HG03175 (cell line): Measurements from ENCODE around the gene DCLK3.

Source experiments
- ATAC-seq: cut with Tn5 transposase; IDR thresholded peaks from one replicate; pipeline ENCODE4 v1.9.1; 2021; ENCODE audit warnings: mild to moderate bottlenecking, moderate library complexity; ENCODE audit not compliant: unreplicated experiment

The DCLK3 gene

DNA sequence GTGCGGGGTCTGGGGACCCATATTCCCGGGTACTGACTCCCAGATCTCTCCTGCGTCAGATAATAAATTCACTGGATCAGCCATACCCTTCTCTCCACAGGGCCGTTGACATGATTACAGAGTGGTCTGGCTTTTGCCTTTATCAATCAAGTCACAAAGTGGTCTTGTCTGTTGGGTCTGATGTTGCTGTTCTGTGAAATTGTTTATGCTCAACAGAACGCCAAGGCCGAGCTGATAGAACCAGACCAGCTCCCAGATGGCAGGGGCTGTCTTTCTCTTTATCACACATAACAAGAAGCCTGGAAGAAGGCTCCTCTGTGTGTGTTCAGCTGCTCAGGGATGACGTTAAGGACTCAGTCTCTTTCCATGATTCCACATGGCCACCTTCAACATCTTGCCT, 751 bp upstream of the DCLK3 start:
- ATAC-seq, result no peak

DNA sequence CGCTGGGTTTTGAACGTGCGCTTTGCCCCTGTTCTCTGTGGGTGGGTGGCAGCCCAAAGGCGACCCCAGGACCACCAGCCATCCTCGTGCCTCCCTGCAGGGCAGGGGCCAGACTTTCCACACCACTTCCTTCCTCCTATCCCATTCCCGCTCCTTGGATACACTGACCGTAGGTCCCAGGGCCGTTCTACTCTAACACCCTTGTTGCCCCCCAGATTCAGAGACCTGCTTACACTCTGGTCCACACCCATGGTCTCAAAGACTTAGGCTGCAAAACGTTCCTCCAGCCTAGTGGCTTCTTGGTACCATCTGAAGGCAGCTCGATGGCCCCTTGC, 318 bp upstream of the DCLK3 start:
- ATAC-seq, result no peak

DNA sequence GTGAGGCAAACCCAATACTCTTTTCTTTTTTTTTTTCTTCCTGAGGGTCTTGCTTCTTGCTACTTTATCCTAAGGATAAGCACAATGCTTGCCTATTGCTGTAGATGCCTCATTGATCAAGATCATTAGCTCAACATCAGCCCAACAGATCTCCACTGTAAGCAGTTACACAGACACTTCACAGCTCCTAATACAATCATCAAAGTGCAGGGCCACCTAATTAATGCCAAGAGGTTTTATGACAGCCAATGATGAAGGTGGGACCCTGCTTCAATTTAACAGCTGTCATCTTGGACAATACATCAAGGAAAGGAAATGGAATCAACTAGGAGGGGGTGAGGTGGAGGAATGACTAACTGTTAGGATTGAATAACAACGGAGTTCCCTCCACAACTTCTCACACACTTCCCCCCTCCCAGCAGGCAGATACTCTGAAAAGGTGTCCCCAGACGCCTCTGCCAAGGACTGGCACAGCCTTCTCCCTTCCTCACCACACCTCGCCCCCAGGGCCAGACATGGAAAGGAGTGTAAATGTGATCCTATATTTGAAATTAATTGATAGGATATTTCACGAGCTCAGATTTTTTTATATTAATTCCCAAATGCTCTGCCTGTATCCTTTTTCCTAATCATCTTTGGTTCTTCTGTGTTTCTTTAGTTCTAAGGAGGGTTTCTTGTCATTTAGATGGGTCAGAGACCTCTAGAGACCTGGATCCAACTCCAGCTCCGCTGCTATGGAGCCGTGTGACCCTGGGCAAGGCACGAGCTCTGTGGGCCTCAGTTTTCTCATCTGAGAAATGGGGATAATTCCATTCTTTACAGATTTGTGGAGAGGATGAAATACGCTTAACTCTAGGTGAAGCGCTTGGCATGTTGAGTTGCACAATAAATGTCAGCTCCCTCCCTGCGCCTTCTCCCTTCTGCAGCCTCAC, 1.2 kb downstream of the DCLK3 start:
- ATAC-seq, result no peak

DNA sequence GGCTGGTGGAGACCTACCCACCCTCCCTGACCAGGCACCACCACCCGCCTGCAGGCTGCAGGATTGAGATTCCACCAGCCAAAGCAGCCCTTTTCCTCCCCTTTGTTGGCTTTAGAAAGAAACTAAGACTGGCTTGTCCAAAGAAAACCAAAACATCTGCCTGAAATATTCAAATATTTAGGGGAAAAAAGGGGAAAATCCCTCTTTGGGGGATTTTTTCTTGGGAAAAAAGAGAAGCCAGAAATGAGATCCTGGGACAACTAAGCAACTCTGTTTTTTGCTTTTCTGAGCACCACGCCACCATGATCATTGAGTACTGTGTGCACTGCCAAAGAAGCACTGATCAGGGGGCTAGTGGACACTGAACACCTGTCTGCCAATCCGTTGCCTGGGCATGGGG, 2.6 kb downstream of the DCLK3 start:
- ATAC-seq, result no peak

DNA sequence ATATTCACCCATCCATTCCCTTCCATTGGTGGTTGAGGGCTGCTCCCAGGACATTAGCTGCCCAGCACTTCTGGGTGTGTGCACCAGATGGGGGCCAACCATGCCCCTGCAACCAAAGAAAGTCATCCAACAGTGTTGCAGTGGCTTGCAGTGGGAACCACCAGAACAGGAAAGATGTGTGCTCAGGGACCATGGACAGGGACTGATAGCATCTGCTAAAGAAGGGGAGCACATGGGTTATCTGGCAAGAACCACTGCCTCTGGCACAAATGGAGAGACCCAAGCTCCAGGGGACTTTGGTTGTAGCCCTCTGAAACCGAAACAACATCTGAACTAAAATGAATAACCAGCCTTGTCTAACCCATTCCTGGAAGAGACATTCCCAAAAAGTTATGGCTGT, 8.1 kb downstream of the DCLK3 start:
- ATAC-seq, result no peak

DNA sequence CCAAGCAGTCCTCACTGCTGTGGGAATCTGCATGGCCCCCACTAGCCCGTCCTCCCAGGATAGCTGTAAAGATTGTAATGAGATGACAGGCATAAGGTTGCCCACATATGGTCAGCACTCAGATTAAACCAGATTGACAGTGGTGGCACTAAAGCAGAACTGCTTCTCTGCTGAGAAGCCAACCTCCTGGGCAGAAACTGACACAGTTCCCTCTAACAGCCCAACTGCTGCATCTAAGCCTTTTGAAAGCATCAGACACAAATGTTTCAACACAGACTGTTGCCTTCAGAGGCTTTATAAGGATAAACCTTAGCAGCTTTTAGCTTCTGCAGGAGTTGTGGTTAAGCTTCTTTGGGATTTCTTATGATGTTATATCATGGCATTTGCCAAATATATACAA, 13.0 kb downstream of the DCLK3 start:
- no peak for ATAC-seq

DNA sequence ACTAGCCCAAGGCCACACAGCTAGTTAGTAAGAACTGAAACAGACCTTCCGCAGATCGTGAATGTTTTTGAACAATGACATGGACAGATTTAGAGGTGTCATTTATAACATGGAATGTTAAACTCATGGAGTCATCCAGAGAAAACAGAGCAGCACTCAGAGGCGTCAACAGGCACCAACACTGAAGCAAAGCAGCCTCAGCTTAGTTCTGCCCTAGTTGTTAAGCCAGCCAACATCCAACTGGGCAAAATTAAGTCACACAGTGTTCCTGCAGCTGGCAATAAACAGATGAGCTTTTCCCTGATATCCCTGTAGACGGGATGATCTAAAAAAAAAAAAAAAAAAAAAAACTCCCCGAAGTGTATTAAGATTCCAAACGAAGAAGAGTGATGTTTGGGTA, 13.6 kb downstream of the DCLK3 start:
- no peak for ATAC-seq

DNA sequence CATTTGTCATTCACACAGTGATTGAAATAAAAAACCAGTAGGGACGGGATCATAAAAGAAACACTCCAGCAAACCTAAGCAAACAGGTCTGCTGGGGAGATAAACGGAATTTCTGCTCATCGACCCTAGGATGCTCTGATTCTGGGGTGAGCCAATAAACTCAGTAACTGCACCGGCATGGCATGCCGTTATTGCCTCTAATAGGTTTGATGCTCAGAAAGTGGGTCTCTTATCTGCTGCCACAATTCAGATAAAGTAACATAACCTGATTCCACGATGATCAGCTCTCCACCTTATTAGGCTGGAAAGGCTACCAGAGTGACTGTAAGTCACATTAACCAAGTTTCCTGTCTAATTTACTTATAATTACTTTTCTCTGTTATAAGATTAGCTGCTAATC, 19.6 kb downstream of the DCLK3 start:
- ATAC-seq, result no peak

DNA sequence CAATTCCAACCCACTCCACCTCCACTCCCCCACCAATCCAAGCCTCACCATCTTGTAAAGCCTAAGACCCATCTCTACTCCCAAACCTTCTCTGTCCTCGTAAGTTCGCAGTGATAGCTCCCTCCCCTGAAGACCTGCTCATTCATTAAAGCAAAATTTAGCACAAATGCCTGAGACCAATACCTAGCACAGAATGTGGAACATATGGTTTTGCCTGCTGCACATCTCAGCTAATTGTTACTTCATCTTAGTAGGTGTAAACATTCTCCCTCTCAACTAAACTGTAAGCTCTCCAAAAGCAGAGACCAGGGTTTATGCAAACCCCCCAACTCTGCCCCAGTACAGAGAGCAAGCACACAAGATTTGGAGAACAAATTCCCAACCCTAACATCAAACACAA, 20.5 kb downstream of the DCLK3 start:
- ATAC-seq, result no peak

DNA sequence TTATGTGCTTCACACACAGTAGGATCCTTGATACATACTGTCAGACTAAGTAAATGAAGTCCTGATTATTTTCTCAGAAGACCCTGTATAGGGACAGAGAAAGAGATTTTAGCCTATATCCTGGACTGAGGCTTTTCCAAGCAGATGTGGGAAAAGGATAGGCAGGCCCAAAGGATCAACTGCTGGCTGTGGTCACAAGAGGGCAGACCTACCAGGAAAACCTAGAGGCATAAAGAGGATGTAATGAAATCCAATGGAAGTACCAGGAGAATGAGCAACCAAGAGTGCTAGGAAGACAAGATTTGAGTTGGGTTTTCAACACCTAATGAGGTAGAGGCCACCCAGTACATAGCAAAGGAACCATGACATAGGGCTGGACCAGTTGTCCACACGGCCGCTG, 23.1 kb downstream of the DCLK3 start:
- no peak for ATAC-seq

DNA sequence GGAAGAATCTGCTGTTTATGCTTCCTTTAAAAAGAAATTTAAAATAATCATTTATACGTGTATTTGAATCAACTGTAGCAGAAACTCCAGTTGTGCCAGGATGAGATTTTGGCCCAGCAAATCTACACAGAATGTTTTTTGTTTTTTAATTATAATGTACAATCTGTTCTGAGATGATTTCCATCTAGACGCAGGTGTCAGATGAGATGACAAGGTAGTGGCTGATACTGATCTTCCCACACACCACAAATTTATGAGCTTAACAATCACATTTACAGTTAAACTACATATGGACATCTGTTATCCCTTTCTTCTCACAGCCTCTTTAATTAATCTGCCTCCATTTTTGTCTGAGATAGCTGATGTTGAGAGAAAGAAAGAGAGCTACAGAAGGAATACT, 23.6 kb downstream of the DCLK3 start:
- ATAC-seq, result no peak

DNA sequence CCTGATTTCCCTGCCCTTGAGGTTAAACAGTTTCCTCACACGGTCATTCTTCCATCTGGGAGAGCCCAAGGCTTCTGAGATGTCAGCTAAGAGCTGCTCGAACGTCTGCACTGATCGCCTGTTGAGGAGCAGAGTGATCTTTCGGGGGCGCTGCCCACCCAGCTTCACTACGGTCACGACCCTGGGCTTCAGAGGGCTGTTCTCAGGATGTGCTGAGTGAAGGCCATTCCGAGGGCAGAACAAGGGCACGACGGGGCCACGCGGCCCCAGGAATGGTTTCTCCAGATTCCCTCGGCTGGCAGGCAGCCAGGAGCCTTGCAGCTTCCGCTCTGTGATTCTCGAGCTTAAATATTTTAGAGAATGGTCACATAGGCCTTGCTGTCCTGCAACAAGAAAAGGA, 25.7 kb downstream of the DCLK3 start:
- no peak for ATAC-seq

DNA sequence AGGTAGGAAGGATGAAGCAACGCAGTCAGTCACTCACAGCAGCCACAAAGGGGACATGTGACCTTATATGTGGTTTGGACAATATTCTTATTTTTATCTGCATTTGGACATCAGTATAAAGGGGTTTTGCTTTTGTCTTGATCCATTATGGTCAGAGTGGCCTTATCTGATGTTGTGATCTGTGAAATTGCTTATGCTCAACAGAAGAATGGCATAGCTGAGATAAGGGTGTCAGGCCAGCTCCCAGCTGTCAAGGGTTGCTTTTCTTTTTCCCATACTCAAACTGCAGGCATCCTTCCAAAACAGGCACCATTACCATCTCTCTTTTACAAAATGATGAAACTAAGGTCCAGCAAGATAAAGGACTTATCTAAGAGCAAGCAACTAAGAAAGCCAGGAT, 28.1 kb downstream of the DCLK3 start:
- no peak for ATAC-seq

DNA sequence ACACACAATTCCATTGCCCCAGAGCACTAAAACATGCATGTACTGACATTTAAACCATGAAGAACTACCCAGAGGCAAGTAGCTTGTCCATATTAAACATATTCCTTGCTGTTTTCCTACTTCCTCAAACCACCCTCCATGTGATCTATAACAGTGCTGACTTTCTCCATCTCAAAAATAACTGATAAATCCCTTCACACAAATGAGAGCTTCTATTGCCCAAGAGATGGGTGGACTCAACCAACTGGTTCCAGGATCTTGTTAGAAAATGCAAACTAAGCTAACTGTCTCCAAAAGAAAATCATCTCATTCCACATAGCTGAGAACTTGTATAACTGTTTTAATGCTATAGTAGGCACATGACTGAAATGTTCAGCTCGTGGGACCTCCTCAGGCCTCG, 29.6 kb downstream of the DCLK3 start:
- no peak for ATAC-seq

DNA sequence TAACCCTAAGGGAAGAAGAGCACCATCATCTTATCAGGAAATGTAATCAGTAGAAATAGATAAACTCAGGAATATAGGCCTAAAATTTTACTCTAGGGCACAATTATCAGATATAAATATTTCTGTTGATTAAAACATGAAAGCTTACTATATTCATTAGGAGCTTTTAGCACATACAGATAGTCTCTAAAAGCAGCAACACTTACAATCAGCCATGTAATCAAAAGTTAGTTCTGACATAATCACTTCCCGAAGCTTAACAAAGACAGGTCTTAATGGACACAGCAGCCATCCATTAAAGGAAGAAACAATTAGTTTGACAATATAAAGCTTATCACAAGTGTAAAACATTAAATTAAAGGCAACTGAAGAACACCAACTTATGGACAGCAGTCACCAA, 30.6 kb downstream of the DCLK3 start:
- no peak for ATAC-seq

DNA sequence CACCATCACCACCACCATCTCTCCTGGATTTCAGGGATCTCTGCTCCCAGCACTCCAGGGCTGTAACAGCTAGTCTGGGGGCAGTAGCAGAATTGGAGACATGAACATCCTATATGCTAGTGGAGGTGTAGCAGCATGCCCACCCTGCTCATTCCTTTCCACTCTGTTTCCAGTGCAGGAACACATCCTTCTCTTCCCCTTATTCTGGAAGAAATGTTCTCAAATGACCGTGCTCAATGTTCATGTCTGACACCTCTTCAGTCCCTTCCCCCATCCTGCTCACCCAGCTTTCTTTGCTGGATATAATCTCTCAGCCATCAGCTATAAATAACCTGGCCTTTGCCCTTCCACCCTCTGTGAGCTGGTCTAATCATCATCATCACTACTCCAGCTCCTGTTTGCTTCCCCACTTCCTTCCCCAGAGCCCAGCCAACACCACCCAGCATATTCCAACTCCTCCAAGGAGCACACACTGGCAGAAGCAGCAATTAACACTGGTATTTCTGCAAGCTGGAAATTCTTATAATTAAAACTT, 31.1 kb downstream of the DCLK3 start:
- ATAC-seq, result no peak

DNA sequence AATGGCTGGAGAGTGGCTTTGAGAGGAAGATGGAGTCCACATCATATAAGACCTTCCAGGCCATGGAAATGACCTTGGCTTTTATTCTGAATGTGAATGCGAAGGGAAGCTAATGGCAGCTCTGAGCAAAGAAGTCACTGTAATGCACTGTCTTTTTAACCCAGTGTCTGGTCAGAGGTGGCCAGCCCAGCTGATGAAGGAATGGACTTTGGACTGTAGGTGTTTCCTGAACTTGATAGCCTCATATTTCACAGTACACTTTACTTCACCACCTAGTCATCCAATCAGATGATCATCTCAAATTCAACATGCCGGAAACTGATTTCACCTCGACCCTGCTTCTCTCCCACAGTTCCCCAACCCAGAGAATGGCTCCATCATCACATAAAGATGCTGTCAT, 33.4 kb downstream of the DCLK3 start:
- ATAC-seq, result no peak

DNA sequence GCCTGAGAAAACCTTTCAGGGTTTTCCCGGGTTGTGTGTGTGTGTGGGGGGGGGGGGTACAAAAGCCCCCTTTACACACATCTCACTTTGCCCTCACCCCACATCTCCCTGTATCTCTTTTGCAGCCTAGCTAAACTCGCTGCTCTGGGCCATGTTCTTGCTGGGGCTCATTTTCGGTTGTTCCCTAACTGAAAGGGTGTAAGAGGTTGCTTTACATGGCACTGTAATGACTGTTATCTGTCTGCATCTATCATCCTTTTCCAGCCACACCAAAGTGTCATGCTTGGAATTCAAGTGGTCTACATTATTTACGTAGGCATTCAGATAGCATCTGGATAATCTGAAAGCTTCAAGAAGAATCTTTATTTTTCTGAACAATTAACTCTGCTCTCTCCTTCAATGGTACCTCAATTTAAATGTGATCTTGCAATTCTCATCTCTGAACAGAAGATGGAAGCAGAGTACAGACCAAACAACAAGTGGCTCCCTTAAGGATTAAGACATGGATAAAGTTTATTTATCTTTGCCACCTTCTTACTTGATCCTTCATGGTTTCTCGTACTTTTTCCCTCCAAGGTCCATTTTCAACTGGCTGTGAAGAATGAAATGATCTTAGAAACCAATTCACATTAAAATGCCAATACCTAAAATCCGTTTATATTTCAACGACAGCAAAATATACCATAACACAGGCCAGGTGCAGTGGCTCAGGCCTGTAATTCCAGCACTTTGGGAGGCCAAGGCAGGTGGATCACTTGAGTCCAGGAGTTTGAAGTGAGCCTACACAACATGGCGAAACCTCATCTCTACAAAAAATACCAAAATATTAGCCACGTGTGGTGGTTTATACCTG, 34.9 kb downstream of the DCLK3 start:
- ATAC-seq, result peak; percentile 59

DNA sequence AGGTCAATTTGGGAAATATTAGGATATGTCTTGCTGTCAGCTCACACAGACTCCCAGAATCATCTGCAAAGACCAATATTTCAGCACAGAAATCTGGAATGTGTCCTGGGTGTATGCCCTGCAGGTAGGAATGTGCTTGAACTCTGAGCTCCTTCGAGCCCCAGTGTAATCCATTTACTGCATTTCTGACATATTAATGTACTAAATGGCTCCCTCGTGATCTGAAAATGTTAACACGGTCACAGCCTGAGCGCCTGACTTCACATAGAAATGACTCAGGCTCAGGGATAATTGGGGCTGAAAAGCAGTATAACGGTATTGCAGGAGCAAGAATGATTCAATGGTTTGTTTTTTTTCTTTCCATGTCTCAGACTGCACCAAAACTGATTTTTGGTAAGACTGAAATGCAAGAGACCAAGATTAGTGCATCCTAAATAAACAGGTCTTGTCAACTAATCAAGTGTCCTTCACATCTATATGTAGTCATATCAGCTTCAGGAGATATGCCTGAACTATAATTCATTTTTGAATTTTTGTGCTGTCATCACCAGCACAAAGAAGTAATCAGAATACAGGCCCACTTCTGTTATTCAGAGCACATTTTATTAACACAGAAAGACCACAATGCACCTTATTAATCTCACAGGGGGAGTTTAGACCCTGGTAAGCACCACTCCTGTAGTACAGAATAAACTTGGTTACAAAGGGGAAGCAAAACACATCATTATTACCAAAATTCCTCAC, 49.8 kb downstream of the DCLK3 start:
- no peak for ATAC-seq

DNA sequence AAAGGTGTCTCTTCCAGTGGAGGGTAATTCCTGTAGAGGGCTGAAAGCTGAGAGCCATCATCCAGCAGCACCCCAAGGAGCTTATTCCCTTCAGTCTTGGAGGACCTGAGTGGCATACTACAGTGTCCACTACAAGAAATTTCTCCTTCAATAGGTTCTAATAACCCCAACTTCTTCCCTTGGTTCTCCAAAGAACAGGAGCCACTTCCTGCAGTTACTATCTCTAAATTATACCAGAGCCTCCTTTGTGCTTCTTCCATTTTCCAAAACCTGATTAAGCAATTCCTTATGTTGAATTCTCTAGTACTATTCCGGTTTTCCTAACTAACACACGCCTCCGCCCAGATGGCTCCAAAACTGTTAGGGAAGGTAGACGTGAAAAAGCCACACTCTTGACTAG, 50.4 kb downstream of the DCLK3 start:
- no peak for ATAC-seq

DNA sequence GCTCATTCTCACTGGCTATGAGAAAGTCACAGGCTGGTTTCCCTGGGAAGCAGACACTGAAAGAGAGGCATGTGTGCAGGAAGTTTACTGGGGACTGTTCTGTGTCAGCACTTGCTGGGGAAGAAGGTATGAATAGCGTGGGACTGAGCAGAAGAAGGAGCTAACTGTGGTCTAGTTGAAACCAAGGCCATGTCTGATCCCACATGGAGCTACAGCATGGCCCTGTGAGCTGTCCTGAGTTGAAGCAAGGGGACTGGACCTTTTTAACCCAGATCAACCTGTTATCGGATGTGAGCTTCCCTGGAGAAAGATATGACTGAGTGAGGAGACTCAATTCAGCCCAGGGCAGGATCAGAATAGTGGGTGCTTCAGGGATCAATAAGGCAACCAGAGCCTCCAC, 53.7 kb downstream of the DCLK3 start:
- ATAC-seq, result no peak
